Measurements from ENCODE around the gene LIN28B.

- TF ChIP-seq CTCF (conservative IDR thresholded peaks at IDR 0.05 in 1 of 2, IDR thresholded peaks at IDR 0.05 in 1 of 2; ENCODE audit: low read depth in 1 of 2, low read length in 2 of 2): no peak
- no peak for TF ChIP-seq EZH2 (IDR thresholded peaks at IDR 0.05; ENCODE audit: low read length, missing control alignments)
Measured at GRCh38 chr6:105069821-105070445, 113.0 kb downstream of the LIN28B start.
